ENCODE data around the gene CPOX.

DNA sequence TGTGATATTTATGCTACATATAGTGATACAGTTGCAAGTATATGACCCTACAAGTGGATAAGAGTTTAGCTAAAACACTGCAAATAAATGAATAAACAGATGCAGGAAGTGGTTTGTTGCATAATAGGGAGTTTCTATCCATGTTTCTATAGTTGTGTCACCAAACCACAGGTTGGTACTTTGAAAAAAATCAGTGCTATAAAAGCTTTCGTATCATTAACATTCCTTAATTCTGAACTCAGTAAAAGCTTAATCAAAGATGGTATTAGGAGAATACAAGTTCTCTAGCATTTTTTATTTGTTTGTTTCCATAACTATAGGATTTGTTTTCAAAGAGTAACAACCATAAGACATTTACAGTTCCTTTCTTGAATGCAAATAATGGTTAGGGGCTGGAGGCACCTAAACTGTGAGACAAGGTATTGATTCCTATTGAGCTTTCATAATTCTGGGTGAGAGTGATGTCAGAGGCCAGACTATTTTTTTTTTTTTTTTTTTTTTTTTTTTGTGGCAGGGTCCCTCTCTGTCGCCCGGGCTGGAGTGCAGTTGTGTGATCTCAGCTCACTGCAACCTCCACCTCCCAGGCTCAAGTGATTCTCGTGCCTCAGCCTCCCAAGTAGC lies 29.6 kb downstream of the CPOX start:
- TF ChIP-seq, protein P1, sequence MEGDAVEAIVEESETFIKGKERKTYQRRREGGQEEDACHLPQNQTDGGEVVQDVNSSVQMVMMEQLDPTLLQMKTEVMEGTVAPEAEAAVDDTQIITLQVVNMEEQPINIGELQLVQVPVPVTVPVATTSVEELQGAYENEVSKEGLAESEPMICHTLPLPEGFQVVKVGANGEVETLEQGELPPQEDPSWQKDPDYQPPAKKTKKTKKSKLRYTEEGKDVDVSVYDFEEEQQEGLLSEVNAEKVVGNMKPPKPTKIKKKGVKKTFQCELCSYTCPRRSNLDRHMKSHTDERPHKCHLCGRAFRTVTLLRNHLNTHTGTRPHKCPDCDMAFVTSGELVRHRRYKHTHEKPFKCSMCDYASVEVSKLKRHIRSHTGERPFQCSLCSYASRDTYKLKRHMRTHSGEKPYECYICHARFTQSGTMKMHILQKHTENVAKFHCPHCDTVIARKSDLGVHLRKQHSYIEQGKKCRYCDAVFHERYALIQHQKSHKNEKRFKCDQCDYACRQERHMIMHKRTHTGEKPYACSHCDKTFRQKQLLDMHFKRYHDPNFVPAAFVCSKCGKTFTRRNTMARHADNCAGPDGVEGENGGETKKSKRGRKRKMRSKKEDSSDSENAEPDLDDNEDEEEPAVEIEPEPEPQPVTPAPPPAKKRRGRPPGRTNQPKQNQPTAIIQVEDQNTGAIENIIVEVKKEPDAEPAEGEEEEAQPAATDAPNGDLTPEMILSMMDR (IDR thresholded peaks at IDR 0.05; ENCODE audit: insufficient read depth, low read length, poor library complexity, severe bottlenecking): no peak
- TF ChIP-seq EZH2phosphoT487 (conservative IDR thresholded peaks at IDR 0.05; ENCODE audit: low read length): no peak
